ENCODE data around the gene USPL1. TPM values are rescaled to one million over a fixed set of nuclear protein-coding genes. Genes with fewer than 3 reads are reported as not detected.

Gene USPL1
- polyA plus RNA-seq, 1 donor, result 31.4 TPM

DNA sequence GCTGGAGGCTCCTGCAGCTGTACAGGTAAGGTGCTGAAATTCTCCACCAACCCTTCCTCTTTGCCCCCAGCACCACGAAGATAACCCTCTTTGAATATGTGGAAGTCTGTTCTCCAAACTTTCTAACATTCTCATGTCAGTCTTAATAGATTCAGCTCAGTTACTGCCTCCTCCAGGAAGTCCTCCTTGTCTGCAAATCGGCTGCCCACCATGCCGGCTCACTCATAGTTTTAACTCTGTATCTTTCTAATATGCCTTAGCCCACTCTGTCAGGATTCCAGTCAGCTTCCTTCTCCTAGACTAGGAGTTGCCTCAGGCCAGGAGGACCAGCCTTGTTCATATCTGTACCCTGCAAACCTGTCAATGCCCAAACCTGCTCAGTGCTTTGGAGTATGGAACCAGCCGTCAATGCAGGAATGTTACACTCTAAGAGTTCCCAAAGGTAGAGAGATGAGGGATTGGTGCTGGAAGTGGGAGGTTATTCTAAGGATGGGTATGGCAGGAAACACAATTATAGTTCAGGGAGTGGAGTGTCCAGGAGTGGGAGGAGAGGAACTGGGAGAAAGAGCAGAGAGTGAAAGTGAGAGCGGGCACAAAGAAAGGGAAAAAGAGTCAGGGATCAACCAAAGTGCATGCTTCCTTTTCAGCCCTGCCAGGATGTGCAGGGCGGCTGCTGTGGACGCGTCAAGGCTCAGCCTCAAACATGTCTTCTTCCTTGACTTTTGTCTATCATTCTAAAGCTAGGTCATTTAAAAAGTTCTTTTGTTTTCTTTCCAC, 79.6 kb downstream of the USPL1 start:
- no peak for DNase-seq

DNA sequence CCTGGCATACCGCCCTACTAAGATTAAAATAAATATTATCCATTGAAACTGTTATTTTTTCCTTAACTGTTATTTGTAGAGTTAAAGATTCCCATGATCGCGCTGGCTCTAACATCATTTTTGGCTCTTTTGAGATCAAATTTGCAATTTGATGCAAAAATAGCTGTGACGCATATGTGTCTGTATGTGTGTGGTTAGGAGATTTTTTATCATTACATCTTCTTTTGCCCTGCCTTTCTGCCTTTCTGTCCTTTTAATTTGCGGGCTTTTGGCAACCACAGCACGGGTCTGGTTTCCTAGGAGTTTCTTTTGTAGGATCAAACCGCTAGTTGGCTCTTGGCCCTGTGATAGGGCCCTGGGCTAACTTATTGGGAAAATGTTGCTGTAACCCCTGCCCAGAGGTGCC, 80.3 kb downstream of the USPL1 start:
- no peak for DNase-seq

DNA sequence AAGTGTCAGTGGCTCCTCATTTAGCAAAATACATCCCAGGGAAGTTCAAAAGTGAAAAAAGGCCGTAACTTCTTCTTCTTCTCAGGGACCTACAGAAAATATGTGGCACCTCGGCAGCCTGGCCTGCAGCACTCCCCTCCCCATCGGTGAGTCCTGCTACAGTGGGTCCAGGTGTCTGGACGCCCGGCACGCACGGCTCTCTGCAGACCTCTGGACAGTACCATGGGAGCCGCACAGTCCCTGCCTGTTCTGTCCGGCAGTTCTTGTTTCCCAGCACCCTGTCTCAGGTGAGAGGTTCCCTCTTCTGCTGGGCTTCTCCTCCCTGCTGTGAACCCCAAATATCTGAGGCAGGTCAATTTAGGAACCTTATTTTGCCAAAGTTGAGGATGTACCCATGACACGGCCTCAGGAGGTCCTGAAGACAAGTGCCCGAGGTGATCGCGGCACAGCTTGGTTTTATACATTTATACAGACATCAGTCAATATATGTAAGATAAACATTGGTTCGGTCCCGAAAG, 80.8 kb downstream of the USPL1 start:
- no peak for DNase-seq

DNA sequence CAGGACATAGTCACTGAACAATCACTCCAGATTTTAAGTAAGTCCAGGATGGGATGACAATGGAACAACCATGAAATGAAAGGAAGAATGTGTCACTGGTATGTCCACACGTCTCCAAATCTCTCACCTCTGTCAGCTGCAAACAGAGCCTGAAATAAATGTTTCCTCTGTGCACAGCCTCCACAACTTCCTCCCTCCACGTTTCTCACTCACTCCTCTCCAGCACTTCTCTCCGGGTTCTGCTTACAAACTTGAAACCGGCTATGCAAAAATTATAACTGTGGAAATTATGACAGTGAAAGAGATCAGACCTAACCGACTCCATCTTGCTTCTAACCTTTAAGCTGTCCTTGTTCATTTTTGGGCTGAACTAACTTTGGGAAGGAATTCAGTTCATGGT, 82.6 kb downstream of the USPL1 start:
- no peak for DNase-seq

DNA sequence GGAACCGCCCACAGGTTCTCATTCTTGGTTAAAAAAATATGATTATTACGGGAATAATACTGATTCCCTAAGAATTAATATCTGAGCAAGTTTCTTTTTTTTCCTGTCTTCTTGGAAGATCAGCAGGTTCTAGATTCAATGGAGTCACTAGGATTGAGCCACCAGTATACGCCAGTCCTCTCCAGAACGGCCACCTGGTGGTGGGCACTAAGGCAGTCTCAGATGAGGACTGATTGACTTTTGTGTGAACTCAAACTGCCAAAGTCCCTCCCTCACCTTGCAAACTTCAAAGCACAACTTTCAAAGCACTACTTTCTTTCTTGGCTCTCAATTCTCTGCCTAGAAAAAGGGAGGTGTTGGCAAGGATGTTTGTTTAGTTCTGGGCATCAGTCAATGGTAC, 84.3 kb downstream of the USPL1 start:
- no peak for DNase-seq

DNA sequence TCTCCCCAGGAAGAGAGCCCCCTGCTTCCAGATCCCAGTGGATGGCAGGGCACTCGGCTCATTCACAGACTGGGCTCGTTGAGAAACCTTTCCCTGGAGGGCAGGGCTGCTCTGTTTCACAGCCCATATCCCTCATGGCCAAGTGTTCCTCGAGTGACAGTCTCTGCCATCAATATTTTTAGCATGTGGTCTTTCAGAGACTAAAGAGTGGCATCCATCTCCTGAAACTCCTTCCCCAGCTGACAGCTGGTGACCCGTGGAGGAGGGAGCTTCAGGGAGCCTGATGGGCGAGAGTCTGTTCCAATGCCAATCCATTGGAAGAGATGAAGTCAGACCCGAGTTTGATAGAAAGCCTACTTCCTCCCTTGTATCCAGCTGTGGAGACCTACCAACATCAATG, 86.9 kb downstream of the USPL1 start:
- no peak for DNase-seq

DNA sequence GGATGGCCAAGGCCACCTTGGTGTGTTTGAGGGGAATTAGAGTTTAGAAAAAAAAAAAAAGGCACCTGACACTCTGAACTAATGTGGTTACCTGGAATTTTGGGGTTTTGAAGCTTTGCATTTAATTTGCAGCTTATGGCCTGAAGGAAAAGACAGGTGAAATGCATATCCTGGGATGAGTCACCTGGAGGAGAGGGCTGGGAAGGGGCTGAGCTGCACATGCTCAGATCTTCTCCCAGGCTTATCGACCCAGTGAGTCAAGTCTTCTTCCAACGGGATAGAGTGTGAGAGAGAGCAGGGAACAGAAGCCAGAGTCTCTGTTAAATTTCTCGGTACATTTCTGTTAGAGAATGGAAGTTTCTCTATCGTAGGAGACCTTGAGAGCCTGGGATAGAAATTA, 88.0 kb downstream of the USPL1 start:
- no peak for DNase-seq

DNA sequence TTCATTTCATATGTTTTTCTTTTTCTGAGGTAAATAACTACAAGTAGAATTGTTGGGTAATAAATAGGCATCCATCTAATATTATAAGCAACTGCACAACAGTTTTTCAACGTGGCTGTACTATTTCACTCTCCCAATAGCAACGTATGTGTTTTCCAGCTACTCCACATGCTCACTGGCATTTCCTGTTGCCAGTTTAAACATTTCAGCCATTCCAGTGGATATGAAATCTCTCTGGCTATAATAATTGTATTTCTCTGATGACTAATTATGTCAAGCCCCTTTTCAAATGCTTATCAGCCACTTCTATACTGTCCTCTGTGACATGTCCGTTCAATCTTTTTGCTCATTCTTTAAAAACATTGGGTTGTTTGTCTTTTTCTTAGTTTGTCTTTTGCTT, 90.8 kb downstream of the USPL1 start:
- DNase-seq, result no peak

Other genes starting within 250 kb of the USPL1 start
- 0.91 TPM for gene UBE2L5, start 195.4 kb upstream of the USPL1 start, polyA plus RNA-seq (ENCODE audit: insufficient read length)
- 968 TPM for gene HMGB1, start 152.0 kb upstream of the USPL1 start, polyA plus RNA-seq (ENCODE audit: insufficient read length)
- gene ALOX5AP, start 117.6 kb downstream of the USPL1 start, polyA plus RNA-seq (ENCODE audit: insufficient read length), result 4.2 TPM

Data from left kidney (tissue), 2 donors.